GM23338 (cell line): ENCODE data around the gene CRISP1. TPM values are rescaled to one million over a fixed set of nuclear protein-coding genes. Genes with fewer than 3 reads are reported as not detected.
"Not testable (repeated sequence)": the region's sequence is repeated elsewhere in the genome, so short reads cannot be mapped to it uniquely, and the experiment has no call there.

Experiments used
- ATAC-seq: fragments of 200-7000 bp; cut with Tn5 transposase; 3 replicates; pipeline ENCODE4 v1.9.1; 2020
- DNase-seq: peaks from one replicate; pipeline ENCODE4 v3.0.0-alpha.2; 2015; ENCODE audit warnings: low spot score
- H2AFZ ChIP-seq: fragments of 200-600 bp; sonication (generic); 2 replicates; pipeline ENCODE4 v1.8.0; 2016; ENCODE audit warnings: antibody characterized with exemption, mild to moderate bottlenecking, moderate library complexity
- H3F3A ChIP-seq: fragments of 200-600 bp; sonication (generic); replicated peaks from 2 replicates; pipeline ENCODE4 v1.8.0; 2017; ENCODE audit warnings: antibody characterized with exemption, mixed run types, low read depth
- H3K27ac ChIP-seq: fragments of 200-600 bp; sonication (generic); 2 replicates; pipeline ENCODE4 v1.6.1; 2016; ENCODE audit warnings: low read depth
- H3K27me3 ChIP-seq: fragments of 200-600 bp; sonication (generic); 2 replicates; pipeline ENCODE4 v1.8.0; 2016; ENCODE audit warnings: mild to moderate bottlenecking, mixed run types, moderate library complexity; ENCODE audit not compliant: insufficient read depth
- H3K36me3 ChIP-seq: fragments of 200-600 bp; sonication (generic); 2 replicates; pipeline ENCODE4 v1.8.0; 2016; ENCODE audit warnings: mild to moderate bottlenecking; ENCODE audit not compliant: insufficient read depth
- H3K4me1 ChIP-seq: fragments of 200-600 bp; sonication (generic); 2 replicates; pipeline ENCODE4 v1.8.0; 2016; ENCODE audit warnings: mild to moderate bottlenecking, moderate library complexity; ENCODE audit not compliant: insufficient read depth
- H3K4me2 ChIP-seq: fragments of 200-600 bp; sonication (generic); 2 replicates; pipeline ENCODE4 v1.7.1; 2017; ENCODE audit warnings: mixed run types
- H3K4me3 ChIP-seq: fragments of 200-600 bp; sonication (generic); 2 replicates; pipeline ENCODE4 v1.6.1; 2016; ENCODE audit warnings: mixed run types
- H3K79me2 ChIP-seq: fragments of 200-600 bp; sonication (generic); replicated peaks from 2 replicates; pipeline ENCODE4 v1.8.0; 2017; ENCODE audit warnings: mild to moderate bottlenecking; ENCODE audit not compliant: insufficient read depth
- H3K9me2 ChIP-seq: fragments of 200-600 bp; sonication (generic); 2 replicates; pipeline ENCODE4 v1.8.0; 2017; ENCODE audit not compliant: insufficient read depth
- H4K20me1 ChIP-seq: fragments of 200-600 bp; sonication (generic); replicated peaks from 2 replicates; pipeline ENCODE4 v1.8.0; 2017; ENCODE audit warnings: mild to moderate bottlenecking; ENCODE audit not compliant: insufficient read depth
- H3K27ac Mint-ChIP-seq: 2 replicates; pipeline ENCODE4 v1.8.0; 2020; ENCODE audit warnings: inconsistent platforms, mild to moderate bottlenecking, moderate library complexity, mixed read lengths
- H3K27me3 Mint-ChIP-seq: 3 replicates; pipeline ENCODE4 v1.8.0; 2022; ENCODE audit warnings: low read depth, mild to moderate bottlenecking, moderate library complexity, mixed read lengths, inconsistent platforms; ENCODE audit not compliant: insufficient read depth, poor library complexity
- H3K36me3 Mint-ChIP-seq: 3 replicates; pipeline ENCODE4 v1.8.0; 2021; ENCODE audit warnings: low read depth, mild to moderate bottlenecking, inconsistent platforms, moderate library complexity, mixed read lengths
- H3K4me1 Mint-ChIP-seq: 3 replicates; pipeline ENCODE4 v1.8.0; 2020; ENCODE audit warnings: mild to moderate bottlenecking, inconsistent platforms, mixed read lengths
- H3K4me3 Mint-ChIP-seq: 3 replicates; pipeline ENCODE4 v1.8.0; 2021; ENCODE audit warnings: moderate library complexity, mild to moderate bottlenecking, inconsistent platforms, mixed read lengths
- H3K9me3 Mint-ChIP-seq: 3 replicates; pipeline ENCODE4 v1.8.0; 2020; ENCODE audit warnings: moderate library complexity, mild to moderate bottlenecking, inconsistent platforms, mixed read lengths
- JUNB ChIP-seq: IDR thresholded peaks from one replicate; pipeline ENCODE4 v1.6.1; 2016; ENCODE audit warnings: antibody characterized with exemption; ENCODE audit not compliant: unreplicated experiment
- NANOG ChIP-seq: IDR thresholded peaks from 2 replicates; pipeline ENCODE4 v1.6.1; 2016; ENCODE audit warnings: antibody characterized with exemption, borderline replicate concordance
- ZNF114 ChIP-seq: fragments of 250-450 bp; sonication (Bioruptor Pico); IDR thresholded peaks from 2 replicates; pipeline ENCODE4 v1.5.0; 2020; ENCODE audit warnings: mild to moderate bottlenecking, moderate library complexity
- ZNF462 ChIP-seq: fragments of 250-450 bp; sonication (Bioruptor Pico); IDR thresholded peaks from 2 replicates; pipeline ENCODE4 v1.5.0; 2020; ENCODE audit warnings: mild to moderate bottlenecking, moderate library complexity
- polyA plus RNA-seq: library from polyadenylated mRNA; unstranded; fragments of >200 nt; fragmentation: Nextera tagmentation; extraction: Ambion mirVana; gene quantifications from 2 replicates; pipeline ENCODE4 v1.2.1, GENCODE V29; 2016
- total RNA-seq: library from RNA; depleted of rRNA; stranded (reverse); fragments of >200 nt; shearing (Covaris generic); gene quantifications from 2 replicates; pipeline ENCODE4 v1.2.3, GENCODE V29; 2014

Gene CRISP1
- total and polyA plus RNA-seq, 2 experiments from 2014 or later = not detected

GRCh38 chr6:49898904-49899566, 32.7 kb upstream of the CRISP1 start (continued):
- TF ChIP-seq ZNF462 (no peak), JUNB (no peak)

- Histone ChIP-seq H3K4me1 (peaks cover 19% of the 10 kb centered on the region), H3K27me3 (peaks cover 45% of the 10 kb centered on the region)
- peaks cover 37% of the 10 kb centered on the region for H3K27me3 Mint-ChIP-seq
- H3F3A ChIP-seq, ATAC-seq, H3K36me3 ChIP-seq, H3K27ac ChIP-seq, H3K4me2 ChIP-seq, H4K20me1 ChIP-seq, H3K79me2 ChIP-seq, DNase-seq, H3K9me2 ChIP-seq, H3K4me3 ChIP-seq, H3K27ac Mint-ChIP-seq, H3K4me3 Mint-ChIP-seq, H2AFZ ChIP-seq: not testable (repeated sequence)
- H3K4me1 Mint-ChIP-seq = peaks cover 19% of the 10 kb centered on the region
- peaks cover 17% of the 10 kb centered on the region for H3K9me3 Mint-ChIP-seq
- peaks cover 17% of the 10 kb centered on the region; the same call in 2 of the 3 replicates for H3K36me3 Mint-ChIP-seq
These were observed 29.2 kb upstream of the CRISP1 start for GRCh38 chr6:49895553-49895952.

DNA sequence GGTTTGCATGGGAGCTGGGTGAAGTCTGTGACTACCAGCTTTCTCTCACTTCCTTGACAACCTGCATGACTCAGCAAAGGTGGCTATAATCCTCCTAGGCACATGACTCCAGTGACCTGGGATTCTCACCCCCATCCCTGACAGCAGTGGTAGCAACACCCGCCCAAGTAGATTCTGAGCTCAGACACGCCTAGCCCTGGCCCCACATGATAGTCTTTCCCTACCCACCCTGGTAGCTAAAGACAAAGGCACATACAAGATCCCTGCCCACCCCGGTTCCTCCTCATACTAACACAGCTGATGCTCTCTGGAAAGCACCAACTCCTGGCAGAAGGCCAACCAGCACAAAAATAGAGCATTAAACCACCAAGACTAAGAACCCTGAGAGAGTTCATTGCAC, 25.9 kb upstream of the CRISP1 start:
- Mint-ChIP-seq H3K9me3 (peaks cover 36% of the 10 kb centered on the region), H3K4me3 (no peak overlapping the region), H3K27me3 (peaks cover 62% of the 10 kb centered on the region), H3K36me3 (peaks cover 26% of the 10 kb centered on the region; the same call in 2 of the 3 replicates), H3K27ac (no peak overlapping the region), H3K4me1 (peaks cover 30% of the 10 kb centered on the region)
- H4K20me1 ChIP-seq = no peaks in the 10 kb centered on the region
- peaks cover 31% of the 10 kb centered on the region for H3K4me1 ChIP-seq
- H2AFZ ChIP-seq = no peak overlapping the region
- H3K27ac ChIP-seq = no peak overlapping the region
- H3F3A ChIP-seq = no peaks in the 10 kb centered on the region
- H3K9me2 ChIP-seq = 0 out of 2 replicates have a peak, but pooled peaks cover 2% of the 10 kb centered on the region
- H3K79me2 ChIP-seq = no peaks in the 10 kb centered on the region
- H3K4me2 ChIP-seq = no peak overlapping the region; the same call in 1 of the 2 replicates
- ATAC-seq (no peak), DNase-seq (no peak)
- H3K36me3 ChIP-seq = no peaks in the 10 kb centered on the region; the same call in 1 of the 2 replicates
- peaks cover 78% of the 10 kb centered on the region for H3K27me3 ChIP-seq
- H3K4me3 ChIP-seq = no peak overlapping the region
- TF ChIP-seq ZNF462 (no peak), NANOG (no peak), ZNF114 (no peak)
